ENCODE results near the gene PRICKLE2.

PRICKLE2 gene

GRCh38 chr3:64224826-64225610, at the start of gene PRICKLE2:
Gene PRICKLE2 (minus strand): TSS chr3:64225466. CDS start chr3:64198927, 26,539 bp downstream.
- H3K4me3 ChIP-seq, result peak within 1 kb of the TSS in 5 of 10 experiments; percentile 3 to 58 (median 44); a peak in 8 of 20 replicates
- no peaks in the 10 kb centered on the region for H4K20me1 ChIP-seq
- H3K36me3 ChIP-seq, result no peaks in the 10 kb centered on the region
- H3K4me1 ChIP-seq, result peaks cover 14 to 55% (median 26%) of the 10 kb centered on the region in 10 experiments; a peak in 19 of 20 replicates
- H3K27ac ChIP-seq, result peak within 1 kb of the TSS in 9 of 11 experiments; percentile 5 to 73 (median 47); a peak in 12 of 22 replicates
- H3K9ac ChIP-seq, result peak within 1 kb of the TSS in 9 of 11 experiments; percentile 7 to 74 (median 52); a peak in 15 of 22 replicates
- H3K9me3 ChIP-seq (replicated peaks in 1 of 11), result no peaks in the 10 kb centered on the region
- no peak for TF ChIP-seq Cebpa-rat (IDR thresholded peaks at IDR 0.05)
- peak within 1 kb of the TSS; percentile 48 to 80 (median 66) for H3K4me2 ChIP-seq
- H3K27me3 ChIP-seq, result no peaks in the 10 kb centered on the region

DNA sequence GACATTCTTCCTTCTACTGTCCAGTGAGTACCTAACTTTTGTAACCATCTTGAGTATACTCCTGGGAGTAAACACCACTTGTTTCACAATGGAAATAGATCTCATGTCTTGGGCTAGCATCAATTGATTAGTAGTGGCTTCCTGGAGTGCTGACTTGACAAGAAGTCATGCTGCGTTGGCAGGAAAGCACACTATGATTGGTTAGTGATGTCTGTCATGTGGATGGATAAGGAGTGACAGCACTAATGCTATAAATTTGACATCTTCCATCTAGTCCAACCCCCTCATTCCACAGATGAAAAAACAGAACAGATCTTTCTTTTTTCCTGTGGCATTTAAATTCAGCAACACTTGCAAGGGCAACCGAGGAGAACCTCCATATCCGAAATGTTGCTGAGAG, 47.6 kb upstream of the PRICKLE2 start:
- TF ChIP-seq Cebpa-rat (IDR thresholded peaks at IDR 0.05), result no peak
- H3K4me3 ChIP-seq, result no peak overlapping the region
- no peak overlapping the region for H3K9ac ChIP-seq
- no peaks in the 10 kb centered on the region for H3K36me3 ChIP-seq
- no peak overlapping the region for H3K27ac ChIP-seq
- peaks cover 0 to 7% (median 0%) of the 10 kb centered on the region in 10 experiments; a peak in 3 of 20 replicates for H3K4me1 ChIP-seq
- H3K27me3 ChIP-seq, result no peaks in the 10 kb centered on the region
- no peak overlapping the region for H3K4me2 ChIP-seq
- no peaks in the 10 kb centered on the region for H4K20me1 ChIP-seq
- peaks cover 0 to 25% (median 10%) of the 10 kb centered on the region in 11 experiments; a peak in 11 of 22 replicates for H3K9me3 ChIP-seq (replicated peaks in 1 of 11)

DNA sequence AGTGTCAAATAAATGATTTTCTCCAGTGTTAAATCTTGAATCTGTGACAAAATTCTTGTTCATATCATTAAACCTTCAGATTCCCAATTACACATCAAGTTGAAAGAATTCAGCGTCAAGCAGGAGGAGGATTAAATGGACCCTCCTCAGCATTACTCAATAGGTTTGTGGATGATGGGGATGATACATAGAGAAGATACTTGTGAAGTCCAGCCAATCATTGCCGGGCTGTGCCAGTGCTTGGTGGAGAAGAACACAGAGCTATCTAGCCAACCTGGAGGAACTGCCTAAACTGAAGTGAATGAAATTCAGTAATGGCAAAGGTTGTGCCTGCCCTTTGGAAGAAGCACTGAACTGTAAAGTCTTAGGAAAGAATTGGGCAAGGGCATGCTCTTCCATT, 47.0 kb upstream of the PRICKLE2 start:
- no peaks in the 10 kb centered on the region for H3K27me3 ChIP-seq
- no peak overlapping the region for H3K4me2 ChIP-seq
- no peak overlapping the region for H3K4me3 ChIP-seq
- no peak for TF ChIP-seq Cebpa-rat (IDR thresholded peaks at IDR 0.05)
- peaks cover 0 to 25% (median 10%) of the 10 kb centered on the region in 11 experiments; a peak in 11 of 22 replicates for H3K9me3 ChIP-seq (replicated peaks in 1 of 11)
- no peaks in the 10 kb centered on the region for H3K36me3 ChIP-seq
- no peak overlapping the region for H3K9ac ChIP-seq
- peaks cover 0 to 7% (median 0%) of the 10 kb centered on the region in 10 experiments; a peak in 3 of 20 replicates for H3K4me1 ChIP-seq
- H4K20me1 ChIP-seq, result no peaks in the 10 kb centered on the region
- H3K27ac ChIP-seq, result no peak overlapping the region

DNA sequence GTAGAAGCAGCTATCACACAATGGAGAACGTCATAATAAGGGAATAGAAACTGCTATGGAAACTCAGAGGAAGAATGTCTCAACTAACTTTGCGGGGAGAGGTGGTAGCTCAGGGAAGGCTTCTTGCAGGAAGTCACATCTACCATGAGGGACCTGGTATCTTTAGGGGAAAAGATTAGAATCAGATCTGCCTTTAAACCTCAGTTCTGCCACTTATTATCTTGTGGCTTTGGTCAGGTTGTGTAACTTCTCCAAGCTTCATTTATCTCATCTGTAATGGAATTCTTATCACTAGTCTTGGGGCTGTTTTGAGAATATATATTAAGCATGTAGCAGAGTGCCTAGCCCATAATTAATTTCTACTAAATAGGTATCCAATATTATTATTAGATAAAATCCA, 46.4 kb upstream of the PRICKLE2 start:
- Histone ChIP-seq H3K27ac (no peak overlapping the region), H3K9ac (no peak overlapping the region), H3K4me3 (no peak overlapping the region), H4K20me1 (no peaks in the 10 kb centered on the region), H3K27me3 (no peaks in the 10 kb centered on the region), H3K36me3 (no peaks in the 10 kb centered on the region), H3K4me1 (peaks cover 0 to 7% (median 4%) of the 10 kb centered on the region in 10 experiments; a peak in 8 of 20 replicates), H3K9me3 (replicated peaks in 1 of 11) (peaks cover 0 to 25% (median 10%) of the 10 kb centered on the region in 11 experiments; a peak in 11 of 22 replicates), H3K4me2 (no peak overlapping the region)
- no peak for TF ChIP-seq Cebpa-rat (IDR thresholded peaks at IDR 0.05)

DNA sequence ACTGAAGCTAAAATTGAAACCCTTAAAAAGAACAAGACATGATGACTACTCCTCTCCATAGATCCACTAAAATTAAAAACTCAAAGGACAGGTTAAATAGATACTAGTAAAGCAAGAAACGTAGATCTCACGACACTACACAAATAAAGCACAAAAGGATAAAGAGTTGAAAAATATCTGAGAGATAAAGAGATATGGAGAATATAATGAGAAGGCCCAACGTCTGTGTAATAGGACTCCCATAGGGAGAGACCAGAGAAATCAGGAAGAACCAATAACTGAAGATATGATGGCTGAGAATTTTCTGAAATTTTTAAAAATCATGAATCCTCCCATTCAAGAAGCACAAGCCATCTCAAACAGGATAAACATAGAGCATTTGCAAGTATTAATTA, 45.6 kb upstream of the PRICKLE2 start:
- Histone ChIP-seq H3K9ac (no peak overlapping the region), H3K4me1 (peaks cover 0 to 12% (median 7%) of the 10 kb centered on the region in 10 experiments; a peak in 11 of 20 replicates), H3K27me3 (no peaks in the 10 kb centered on the region), H3K36me3 (no peaks in the 10 kb centered on the region), H3K27ac (no peak overlapping the region), H4K20me1 (no peaks in the 10 kb centered on the region), H3K4me2 (no peak overlapping the region), H3K9me3 (replicated peaks in 1 of 11) (peaks cover 0 to 25% (median 10%) of the 10 kb centered on the region in 11 experiments; a peak in 11 of 22 replicates), H3K4me3 (no peak overlapping the region)
- TF ChIP-seq Cebpa-rat (IDR thresholded peaks at IDR 0.05), result no peak

- H3K4me2 ChIP-seq, result peak overlapping the region in 5 of 11 experiments; percentile 9 to 26 (median 21); a peak in 6 of 22 replicates
- TF ChIP-seq Cebpa-rat (IDR thresholded peaks at IDR 0.05), result no peak
- no peaks in the 10 kb centered on the region for H4K20me1 ChIP-seq
- H3K4me1 ChIP-seq, result peaks cover 0 to 17% (median 8%) of the 10 kb centered on the region in 10 experiments; a peak in 11 of 20 replicates
- no peaks in the 10 kb centered on the region for H3K27me3 ChIP-seq
- no peaks in the 10 kb centered on the region for H3K36me3 ChIP-seq
- no peak overlapping the region for H3K9ac ChIP-seq
- H3K4me3 ChIP-seq, result no peak overlapping the region
- H3K9me3 ChIP-seq (replicated peaks in 1 of 11), result peaks cover 0 to 25% (median 10%) of the 10 kb centered on the region in 11 experiments; a peak in 11 of 22 replicates
- no peak overlapping the region for H3K27ac ChIP-seq
Measured at GRCh38 chr3:64270142-64270865, 45.0 kb upstream of the PRICKLE2 start.

- Histone ChIP-seq H3K36me3 (no peaks in the 10 kb centered on the region), H3K4me2 (no peak overlapping the region), H3K27me3 (no peaks in the 10 kb centered on the region), H3K9me3 (replicated peaks in 1 of 11) (peaks cover 0 to 25% (median 10%) of the 10 kb centered on the region in 11 experiments; a peak in 11 of 22 replicates), H3K4me1 (peaks cover 0 to 22% (median 8%) of the 10 kb centered on the region in 10 experiments; a peak in 11 of 20 replicates), H4K20me1 (no peaks in the 10 kb centered on the region), H3K9ac (no peak overlapping the region), H3K27ac (no peak overlapping the region), H3K4me3 (no peak overlapping the region)
- TF ChIP-seq Cebpa-rat (IDR thresholded peaks at IDR 0.05), result no peak
Measured at GRCh38 chr3:64268926-64269325, 43.7 kb upstream of the PRICKLE2 start.

DNA sequence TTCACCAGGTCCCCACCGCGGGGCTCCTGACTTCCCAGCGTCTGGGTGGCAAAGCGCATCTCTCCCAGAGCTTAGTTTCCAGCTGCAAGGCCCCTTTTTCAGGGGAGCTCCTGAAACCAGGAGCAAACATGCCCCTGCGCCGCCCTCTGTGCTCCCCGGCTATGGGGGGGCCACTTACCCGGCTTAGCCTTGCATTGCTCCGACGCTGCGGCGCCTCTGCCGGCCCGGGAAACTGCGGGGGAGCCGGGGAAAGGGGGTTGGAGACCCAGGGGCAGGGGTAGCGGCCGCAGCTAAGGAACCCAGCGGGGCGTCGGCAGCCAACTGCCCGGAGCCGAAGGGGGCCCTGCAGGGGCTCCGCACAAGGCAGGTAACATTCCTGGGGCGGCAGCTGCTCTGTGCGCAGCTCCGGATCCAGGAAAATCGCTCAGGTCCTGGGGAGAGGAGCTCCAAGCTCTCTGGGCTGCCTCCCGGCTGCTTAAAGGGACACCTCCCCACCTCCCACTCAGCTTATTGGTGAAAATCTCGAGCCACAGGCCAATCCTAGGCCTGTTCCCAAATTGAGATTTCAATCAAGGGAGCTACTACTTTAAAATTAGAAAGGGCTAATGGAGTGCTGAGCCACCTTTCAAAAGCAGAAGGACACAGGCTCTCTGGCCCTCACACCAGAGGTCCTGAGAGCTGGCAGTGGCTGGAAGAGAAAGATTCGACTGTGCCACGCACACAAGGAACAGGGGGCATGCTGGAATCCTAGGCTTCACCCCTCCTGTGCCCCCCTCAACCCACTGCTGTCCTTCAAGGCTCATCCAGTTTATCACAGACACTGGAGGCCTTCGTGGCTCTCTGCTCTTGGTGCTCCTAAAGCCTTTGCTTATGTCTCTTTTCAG, 42.7 kb upstream of the PRICKLE2 start:
- Histone ChIP-seq H3K4me2 (no peak overlapping the region), H3K9me3 (replicated peaks in 1 of 11) (peaks cover 0 to 25% (median 10%) of the 10 kb centered on the region in 11 experiments; a peak in 11 of 22 replicates), H3K27me3 (no peaks in the 10 kb centered on the region), H3K4me3 (no peak overlapping the region), H4K20me1 (no peaks in the 10 kb centered on the region), H3K4me1 (peaks cover 0 to 22% (median 8%) of the 10 kb centered on the region in 10 experiments; a peak in 11 of 20 replicates), H3K36me3 (no peaks in the 10 kb centered on the region), H3K9ac (no peak overlapping the region), H3K27ac (no peak overlapping the region)
- TF ChIP-seq Cebpa-rat (IDR thresholded peaks at IDR 0.05), result no peak
